Right ventricle myocardium inferior (tissue), 1 donor: ENCODE results near the gene HAND2. TPM values are rescaled to one million over a fixed set of nuclear protein-coding genes. Genes with fewer than 3 reads are reported as not detected.

Experiments
- ATAC-seq: fragments of 200-7000 bp; cut with Tn5 transposase; one replicate; pipeline ENCODE4 v1.9.1; 2020; ENCODE audit warnings: mild to moderate bottlenecking, moderate library complexity
- DNase-seq: peaks from one replicate; pipeline ENCODE4 v3.0.0; 2021; ENCODE audit errors: missing footprints
- intact Hi-C: fragments of 100-400 bp; cut with DNase I; formaldehyde crosslinking; loops from one replicate; pipeline ENCODE4 v1.11.0; 2022
- long read RNA-seq: library from polyadenylated mRNA; unstranded; transcript quantifications from one replicate; pipeline ENCODE4 v2.0.0, GENCODE V29; 2021
- total RNA-seq: library from RNA; stranded (reverse); fragmentation: NEBNext Ultra II Directional; extraction: Animal tissue kit (Norgen Biotek cat#: 25700); gene quantifications from one replicate; pipeline ENCODE4 v1.2.1, GENCODE V29; 2021
- donor health status: DM: no; HTN: yes; CAD: no; lungs with severe emphysema.

HAND2 gene
- total RNA-seq: 151 TPM
- long read RNA-seq, transcript HAND2-201 (2 exons, 2,780 nt): major isoform, 45 of 53 reads
- long read RNA-seq, partial matches to known transcripts: 1 of 53 reads
- long read RNA-seq, other reads (novel, unspliced or antisense): 7 of 53 reads

- intact Hi-C loops: loop anchor here (1.0 to 10.0 kb wide), 3 partner anchors 143 to 625 kb away; no protein-coding TSS in a partner anchor
- peak; percentile 75 for ATAC-seq
- peak; percentile 89 for DNase-seq
These were observed at the start of gene HAND2 for GRCh38 chr4:173529477-173530325. HAND2 (minus strand) TSS chr4:173530229; CDS start chr4:173529289, 940 bp downstream.

- intact Hi-C loops: loop anchor here (5.0 kb wide), 1 partner anchor 37 kb away; no protein-coding TSS in a partner anchor
- ATAC-seq (no peak), DNase-seq (no peak)
These were observed 48.9 kb upstream of the HAND2 start for GRCh38 chr4:173578956-173579355.

DNA sequence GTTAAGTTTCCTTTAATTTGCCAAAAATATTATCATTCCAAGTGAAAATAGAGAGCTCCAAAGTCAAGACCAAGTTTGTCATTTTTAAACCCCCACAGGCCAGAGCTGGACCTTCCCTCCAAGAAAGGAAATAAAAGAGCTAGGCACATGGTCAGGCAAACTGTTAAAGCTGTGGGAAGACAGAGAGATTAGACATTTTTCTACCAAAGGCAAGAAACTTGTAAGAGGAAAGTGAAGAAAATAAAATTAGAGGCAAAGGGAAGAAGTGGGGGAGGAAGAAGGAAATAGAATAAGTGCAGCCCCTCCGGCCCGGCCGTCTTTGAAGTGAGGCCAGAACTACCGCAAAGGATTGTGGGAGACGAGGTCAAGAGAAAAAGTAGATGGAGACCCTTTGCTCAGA is 47.9 kb upstream of the HAND2 start:
- intact Hi-C loops: loop anchor here (5.0 kb wide), 1 partner anchor 36 kb away; no protein-coding TSS in a partner anchor

DNA sequence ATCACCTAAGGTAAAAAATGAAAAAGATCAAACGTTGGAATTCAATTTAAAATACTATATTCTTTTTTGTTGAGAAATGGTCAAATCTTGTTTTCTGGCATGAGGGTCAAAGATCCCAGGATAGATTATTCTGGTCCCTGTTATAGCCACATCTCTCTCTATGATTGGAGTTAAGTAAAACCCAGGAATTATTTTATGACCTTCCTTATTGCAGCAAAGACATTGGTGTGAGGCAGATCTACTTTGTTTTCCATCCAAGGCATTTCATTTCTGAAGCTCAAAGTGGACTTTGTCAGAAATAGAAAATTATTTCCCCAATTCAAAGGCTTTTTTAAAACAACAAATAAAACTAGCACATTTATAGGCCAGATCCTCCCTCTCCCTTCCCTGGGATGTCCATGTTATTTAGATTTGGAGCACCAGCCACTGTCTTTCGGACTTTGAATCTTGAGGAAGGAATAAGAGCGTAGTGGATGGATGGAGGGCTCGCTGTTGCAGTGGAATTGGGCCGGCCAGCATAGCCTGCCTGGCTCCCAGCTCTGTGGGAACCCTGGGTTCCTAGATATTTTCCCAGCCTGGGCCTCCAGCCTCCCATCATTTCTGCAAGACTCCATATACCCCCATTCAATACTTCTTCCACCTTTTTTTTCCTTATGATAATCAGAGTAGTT is 45.6 kb upstream of the HAND2 start:
- ATAC-seq: no peak
- intact Hi-C loops: loop anchor here (5.0 kb wide), 1 partner anchor 33 kb away; no protein-coding TSS in a partner anchor
- no peak for DNase-seq

More for the DNA sequence above, 47.9 kb upstream of the HAND2 start:
- no peak for DNase-seq
- no peak for ATAC-seq

DNA sequence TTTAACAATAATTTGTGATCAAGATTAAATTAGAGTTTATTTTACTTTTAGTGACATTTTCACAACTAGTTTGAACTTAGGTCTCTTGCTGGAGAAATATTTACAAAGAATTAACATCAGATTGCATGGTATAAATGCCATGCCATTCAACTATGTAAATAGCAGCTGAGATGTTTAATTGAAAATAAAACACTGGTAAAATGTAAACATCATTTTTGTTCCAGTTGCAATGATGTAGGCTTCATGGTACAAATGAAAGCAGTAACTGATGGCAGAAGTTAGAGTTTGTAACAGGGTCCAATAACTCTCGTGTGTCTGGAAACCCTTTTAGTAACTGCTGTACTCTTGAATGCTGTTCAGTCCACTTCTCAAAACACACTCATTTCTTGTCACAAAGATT is 43.7 kb upstream of the HAND2 start:
- DNase-seq (no peak), ATAC-seq (no peak)
- intact Hi-C loops: no loop called here

- intact Hi-C loops: no loop called here
- ATAC-seq: no peak
These were observed 43.3 kb upstream of the HAND2 start for GRCh38 chr4:173573286-173573685.

GRCh38 chr4:173572493-173573129 is 42.6 kb upstream of the HAND2 start:
- intact Hi-C loops: no loop called here
- no peak for ATAC-seq

More at GRCh38 chr4:173573286-173573685, 43.3 kb upstream of the HAND2 start:
- no peak for DNase-seq

DNA sequence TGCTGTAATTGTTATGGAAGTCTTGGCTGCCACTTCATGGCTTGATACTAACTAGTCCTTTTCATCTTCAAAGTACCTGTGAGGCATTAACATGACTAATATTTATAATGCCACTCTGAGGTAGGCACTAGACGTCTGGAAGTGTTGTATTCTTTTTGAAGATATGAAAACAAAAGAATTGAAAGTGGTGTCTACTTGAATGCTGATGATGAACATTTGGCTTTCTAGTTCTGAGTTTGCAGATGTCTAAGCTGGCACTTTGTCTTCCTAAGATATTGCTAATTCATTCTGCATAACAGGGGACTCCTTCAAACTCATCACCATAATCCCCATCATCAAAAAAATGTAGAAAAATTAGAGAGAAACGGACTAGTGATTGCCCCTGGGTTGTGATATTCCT is 41.6 kb upstream of the HAND2 start:
- ATAC-seq (no peak), DNase-seq (no peak)
- intact Hi-C loops: no loop called here

More at GRCh38 chr4:173572493-173573129, 42.6 kb upstream of the HAND2 start:
- DNase-seq: no peak

DNA sequence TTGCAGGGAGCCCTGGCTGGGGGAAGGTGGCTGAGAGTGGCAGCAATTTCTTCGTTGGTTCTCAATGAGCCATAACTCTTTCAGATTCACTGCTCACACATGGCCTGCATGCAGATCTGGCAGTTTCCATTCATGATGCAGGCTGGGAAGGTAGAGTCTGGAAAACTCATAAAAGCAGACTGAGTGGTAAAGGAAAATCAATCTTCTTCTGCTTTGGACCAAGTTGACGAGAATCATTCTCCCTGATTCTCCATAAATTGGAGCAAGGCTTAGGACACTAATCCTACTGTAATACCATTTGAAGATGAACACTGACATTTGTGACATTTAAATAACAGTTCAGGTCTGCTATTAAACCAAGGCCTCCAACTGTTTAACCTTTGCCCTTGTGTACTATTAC is 35.3 kb upstream of the HAND2 start:
- ATAC-seq: no peak

DNA sequence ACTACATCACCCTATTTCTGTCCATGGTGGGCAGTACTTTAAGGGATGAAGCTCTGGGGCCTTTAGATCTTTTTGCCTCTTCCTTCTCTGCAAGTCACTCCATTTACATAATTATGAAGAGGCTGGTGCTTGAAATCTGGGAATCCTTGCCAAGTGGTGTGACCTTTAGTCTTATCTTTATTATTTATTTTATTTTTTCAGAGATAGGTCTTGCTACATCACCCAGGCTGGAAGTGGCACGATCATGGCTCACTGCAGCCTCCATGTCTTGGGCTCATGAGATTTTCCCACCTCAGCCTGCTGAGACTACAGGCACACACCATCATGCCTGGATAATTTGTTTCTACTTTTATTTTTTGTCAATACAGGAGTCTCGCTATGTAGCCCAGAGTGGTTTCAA is 34.4 kb upstream of the HAND2 start:
- DNase-seq (no peak), ATAC-seq (peak; percentile 15)
- intact Hi-C loops: no loop called here

More for the DNA sequence above, 35.3 kb upstream of the HAND2 start:
- intact Hi-C loops: no loop called here
- DNase-seq: no peak

- intact Hi-C loops: no loop called here
- ATAC-seq: no peak
These were observed 30.9 kb upstream of the HAND2 start for GRCh38 chr4:173560896-173561295.

DNA sequence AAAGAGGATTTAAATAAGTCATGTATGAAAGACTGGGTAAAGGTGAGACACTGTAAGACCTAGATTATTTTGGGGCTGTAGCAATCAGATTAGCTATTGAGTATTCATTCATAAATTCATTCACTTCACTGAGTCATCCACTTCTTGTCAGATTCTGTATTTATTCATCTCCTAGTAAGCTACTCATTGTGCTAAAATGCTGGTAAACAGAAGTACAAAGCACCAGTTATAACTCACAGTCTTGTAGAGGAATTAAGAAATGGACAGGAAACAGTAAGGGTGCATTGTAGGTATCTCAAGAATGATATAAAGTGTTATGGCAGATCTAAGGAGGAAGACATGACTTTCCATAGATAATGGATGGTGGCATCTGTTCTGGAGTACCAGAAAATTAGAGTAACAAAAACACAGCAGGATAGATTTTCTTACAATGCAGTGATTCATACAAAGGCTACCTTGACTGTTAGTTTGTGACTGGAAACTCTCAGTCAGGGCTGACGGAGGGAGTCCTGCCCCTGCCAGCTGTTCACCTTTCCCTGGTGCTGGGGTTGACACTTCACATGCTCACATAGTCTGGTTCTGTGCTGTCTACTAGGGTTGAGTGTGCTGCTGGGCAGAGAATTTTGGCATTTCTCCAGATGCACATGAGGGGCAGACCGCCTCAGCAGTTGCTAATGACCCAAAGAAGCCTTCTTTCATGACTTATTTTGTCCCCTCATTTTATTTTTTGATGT is 26.5 kb upstream of the HAND2 start:
- intact Hi-C loops: no loop called here
- no peak for DNase-seq
- peak; percentile 54 for ATAC-seq

More at GRCh38 chr4:173560896-173561295, 30.9 kb upstream of the HAND2 start:
- DNase-seq: no peak

GRCh38 chr4:173547889-173548288 is 17.9 kb upstream of the HAND2 start:
- intact Hi-C loops: no loop called here
- peak; percentile 33 for ATAC-seq
- DNase-seq: no peak

DNA sequence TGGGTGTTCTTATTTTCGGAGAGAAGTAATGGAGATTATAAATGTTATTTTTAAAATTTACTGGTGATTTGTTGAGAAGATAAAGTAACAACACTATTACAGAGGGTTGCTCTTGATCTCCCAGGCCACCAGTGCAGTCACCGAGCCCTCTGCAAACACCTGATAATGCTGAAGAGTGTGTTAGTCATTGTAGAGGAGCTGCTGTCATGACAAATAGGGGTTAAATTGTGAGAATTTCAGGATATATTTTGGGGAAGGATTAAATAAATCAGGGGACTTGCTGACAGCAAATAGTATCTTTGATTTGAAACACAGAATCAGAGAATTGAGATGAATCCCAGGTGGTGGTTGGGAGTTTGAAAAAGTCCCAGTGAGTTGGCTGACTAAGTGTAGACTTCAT is 16.7 kb upstream of the HAND2 start:
- no peak for ATAC-seq

DNA sequence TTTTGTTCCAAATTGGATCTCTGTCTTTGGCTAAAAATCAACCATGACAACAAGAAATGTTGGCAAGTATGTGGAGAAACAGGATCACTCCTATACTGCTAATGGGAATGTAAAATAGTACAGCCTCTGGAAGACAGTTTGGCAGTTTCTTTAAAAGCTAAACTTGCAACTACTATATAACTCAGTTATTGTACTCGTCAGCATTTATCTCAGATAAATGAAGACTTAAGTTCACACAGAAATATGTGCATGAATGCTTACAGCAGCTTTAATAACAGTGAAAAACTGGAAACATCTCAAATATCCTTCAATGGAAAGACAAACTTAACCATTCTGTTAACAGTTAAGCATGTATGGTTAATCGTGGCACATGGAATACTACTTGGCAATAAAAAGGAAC is 15.4 kb upstream of the HAND2 start:
- DNase-seq (no peak), ATAC-seq (no peak)
- intact Hi-C loops: no loop called here

More for the DNA sequence above, 16.7 kb upstream of the HAND2 start:
- no peak for DNase-seq
- intact Hi-C loops: no loop called here

DNA sequence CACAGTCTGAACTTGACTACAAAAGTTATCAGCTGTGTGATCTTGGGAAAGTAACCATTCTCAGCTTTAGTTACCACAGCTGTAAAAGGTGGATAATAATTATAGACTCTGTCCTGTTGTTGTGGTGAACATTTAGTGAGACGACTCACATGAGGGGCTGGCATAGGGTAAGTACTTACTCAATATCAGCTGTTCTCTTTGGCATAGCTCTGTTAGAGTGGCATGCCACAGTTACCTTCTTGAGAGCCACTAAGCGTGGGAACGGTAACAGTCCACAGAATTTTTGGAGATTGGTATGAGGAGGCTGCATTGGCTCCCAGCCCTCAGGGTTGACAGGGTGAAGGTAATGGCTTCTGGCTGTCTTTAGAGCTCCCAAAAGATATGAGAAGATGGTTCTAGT is 13.2 kb upstream of the HAND2 start:
- intact Hi-C loops: loop anchor here (5.0 kb wide), 1 partner anchor 34 kb away; no protein-coding TSS in a partner anchor
- no peak for DNase-seq
- peak; percentile 63 for ATAC-seq

DNA sequence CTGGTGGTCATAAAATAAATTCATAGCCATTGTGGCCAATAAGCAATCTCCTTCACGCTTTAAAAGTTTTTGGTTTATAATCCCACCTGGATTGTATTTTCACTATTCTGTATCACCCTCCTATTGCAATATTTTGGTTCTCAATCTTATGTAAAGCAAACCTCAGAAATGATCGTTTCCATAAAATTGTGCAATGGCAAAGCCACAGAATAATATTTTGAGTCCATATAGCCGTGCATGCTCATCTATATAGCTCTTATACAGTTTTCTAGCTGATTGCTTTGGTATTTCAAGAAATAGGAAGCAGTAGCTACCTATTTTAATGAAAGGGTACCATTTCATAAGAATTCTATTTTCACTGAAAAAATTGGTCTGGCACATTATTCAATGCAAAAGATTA is 10.0 kb upstream of the HAND2 start:
- DNase-seq (no peak), ATAC-seq (no peak)
- intact Hi-C loops: loop anchor here (5.0 to 10.0 kb wide), 3 partner anchors 37 to 615 kb away; no protein-coding TSS in a partner anchor

DNA sequence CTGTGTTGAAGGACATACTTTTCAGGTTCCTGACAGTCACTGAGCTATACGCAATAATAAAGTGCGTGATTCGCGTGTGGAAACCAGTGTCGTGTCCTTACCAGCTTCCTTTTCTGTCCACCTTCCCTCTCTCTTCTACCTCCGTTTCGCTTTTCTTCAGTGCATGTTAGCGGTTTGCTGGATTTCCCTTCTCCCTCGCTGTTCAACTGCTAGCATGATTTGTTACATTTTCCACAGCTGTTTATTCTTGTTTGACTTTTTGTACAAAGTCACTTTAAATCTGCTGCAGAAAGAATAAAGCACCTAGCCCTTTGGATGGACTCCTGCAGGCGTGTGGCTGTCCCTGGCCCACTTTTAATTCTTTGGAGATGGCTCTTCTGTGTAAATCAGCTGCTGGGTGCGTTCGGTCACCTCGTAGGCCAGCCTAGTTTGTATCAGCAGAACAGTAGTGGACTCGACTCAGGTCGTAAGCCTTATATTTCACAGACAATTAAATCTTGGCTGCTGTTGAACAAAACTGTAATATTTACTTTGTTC is 8.9 kb upstream of the HAND2 start:
- ATAC-seq (peak; percentile 48), DNase-seq (no peak)
- intact Hi-C loops: loop anchor here (5.0 to 10.0 kb wide), 2 partner anchors 143 to 616 kb away; no protein-coding TSS in a partner anchor
